K562 (cell line): ENCODE measurements around the gene CDKN2B. TPM values are rescaled to one million over a fixed set of nuclear protein-coding genes. Genes with fewer than 3 reads are reported as not detected.

ENCODE experiments used
- ATAC-seq: fragments of 200-7000 bp; cut with Tn5 transposase; 3 replicates; pipeline ENCODE4 v1.9.1; 2020; ENCODE audit warnings: moderate library complexity
- BruUV-seq: library from RNA; stranded (reverse); fragments of 400-500 nt; replicated peaks from 2 replicates; lab custom pipeline; 2021; lab: Mats Ljungman, UMichigan
- CTCF ChIA-PET: fragments of 300-600 bp; formaldehyde crosslinking; extraction: SDS; loops from one replicate; lab custom pipeline; 2021; ENCODE audit warnings: low intra/inter-chr PET ratio; lab: Yijun Ruan, JAX
- POLR2A ChIA-PET: fragments of 300-600, 350-650 bp; sonication (Branson Sonifier 250); formaldehyde crosslinking; extraction: SDS; loops from one replicate; lab custom pipeline; 2021; ENCODE audit warnings: antibody characterized with exemption, inconsistent platforms; lab: Yijun Ruan, JAX
- DNase-seq, 4 experiments: peaks; one replicate each; pipeline versions ENCODE4 v3.0.0 to v3.0.0-alpha.2; 2011 to 2018; ENCODE audit warnings: low spot score in 3 of 4, mixed read lengths in 3 of 4; ENCODE audit errors: extremely low read depth in 1 of 4
- FAIRE-seq: peaks from 2 replicates; lab custom pipeline; 2011; peaks lifted over from hg19 to GRCh38; lab: Jason Lieb, UNC
- H2AFZ ChIP-seq: 2 replicates; pipeline ENCODE4 v1.6.0; 2011; ENCODE audit warnings: low read depth, low read length, control low read depth, inconsistent platforms
- H3K27ac ChIP-seq: fragments of 200-600 bp; 3 replicates; pipeline ENCODE4 v1.8.0; 2011; ENCODE audit warnings: low read depth, mild to moderate bottlenecking, control low read depth, inconsistent platforms, low read length, moderate library complexity, mixed read lengths; ENCODE audit errors: extremely low read depth
- H3K27me3 ChIP-seq, 2 experiments: fragments of 300-600 bp in 1 of 2; 2 replicates in 1 of 2; 3 replicates in 1 of 2; pipeline versions ENCODE4 v1.6.0 to v1.8.0; 2011; ENCODE audit warnings: inconsistent platforms in 2 of 2, low read length in 2 of 2, mild to moderate bottlenecking in 1 of 2, mixed read lengths in 1 of 2, moderate library complexity in 1 of 2; ENCODE audit not compliant: control insufficient read depth in 2 of 2, insufficient read depth in 2 of 2
- H3K36me3 ChIP-seq: fragments of 300-600 bp; 3 replicates; pipeline ENCODE4 v1.8.0; 2011; ENCODE audit warnings: mild to moderate bottlenecking, low read length, inconsistent platforms; ENCODE audit not compliant: control insufficient read depth, insufficient read depth
- H3K4me1 ChIP-seq, 2 experiments: fragments of 200-600 bp in 1 of 2; replicated peaks in 1 of 2; 2 replicates in 1 of 2; 3 replicates in 1 of 2; pipeline versions ENCODE4 v1.5.1 to v1.8.0; 2011; ENCODE audit warnings: inconsistent platforms in 2 of 2, low read length in 2 of 2, mild to moderate bottlenecking in 1 of 2, mixed read lengths in 1 of 2, moderate library complexity in 1 of 2; ENCODE audit not compliant: control insufficient read depth in 2 of 2, insufficient read depth in 2 of 2
- H3K4me2 ChIP-seq: 2 replicates; pipeline ENCODE4 v1.6.1; 2011; ENCODE audit warnings: low read length, control low read depth, inconsistent platforms, mixed read lengths; ENCODE audit not compliant: insufficient read depth
- H3K4me3 ChIP-seq: fragments of 200-600 bp; sonication (generic), shearing (Covaris generic); 2 replicates; pipeline ENCODE4 v1.5.1; 2016; ENCODE audit warnings: control low read depth, inconsistent platforms
- H3K79me2 ChIP-seq: fragments of 200-600 bp; 3 replicates; pipeline ENCODE4 v1.8.0; 2011; ENCODE audit warnings: low read length, inconsistent platforms; ENCODE audit not compliant: control insufficient read depth, insufficient read depth
- H3K9ac ChIP-seq, 2 experiments: 2 replicates each; pipeline versions ENCODE4 v1.6.0 to v1.6.1; 2011; ENCODE audit warnings: low read depth in 2 of 2, low read length in 2 of 2, control low read depth in 1 of 2, inconsistent platforms in 1 of 2, mild to moderate bottlenecking in 1 of 2, mixed read lengths in 1 of 2; ENCODE audit not compliant: insufficient read depth in 1 of 2
- H3K9me1 ChIP-seq: one replicate; pipeline ENCODE4 v1.6.0; 2011; ENCODE audit warnings: inconsistent platforms, mild to moderate bottlenecking, low read length, moderate library complexity; ENCODE audit not compliant: control insufficient read depth, insufficient read depth
- H3K9me3 ChIP-seq: replicated peaks from 2 replicates; pipeline ENCODE4 v1.5.1; 2011; ENCODE audit warnings: low read depth, low read length, inconsistent platforms; ENCODE audit not compliant: control insufficient read depth, insufficient read depth
- H4K20me1 ChIP-seq: replicated peaks from 2 replicates; pipeline ENCODE4 v1.6.1; 2011; ENCODE audit warnings: low read length, inconsistent platforms, mixed read lengths; ENCODE audit not compliant: control insufficient read depth, insufficient read depth
- SETDB1 ChIP-seq: IDR thresholded peaks from one replicate; pipeline ENCODE4 v1.6.1; 2012; ENCODE audit warnings: low read length, control low read depth, inconsistent platforms
- WGBS: fragments of 100-300 bp; shearing (Covaris generic); methylation state at CpG from one replicate; pipeline ENCODE4 v1.1.6; 2016; ENCODE audit warnings: low coverage, mixed read lengths; ENCODE audit not compliant: insufficient coverage; ENCODE audit errors: missing lambda C conversion rate; 5-methylcytosine and 5-hydroxymethylcytosine counted together
- in situ Hi-C: fragments of 300-500 bp; cut with MboI; formaldehyde crosslinking; loops from 4 replicates; pipeline ENCODE4 v1.15.0; 2018; ENCODE audit warnings: inconsistent platforms, mixed read lengths
- intact Hi-C: fragments of 100-400 bp; cut with micrococcal nuclease; formaldehyde crosslinking; loops from 2 replicates; pipeline ENCODE4 v1.14.2; 2022
- polyA plus RNA-seq, 8 experiments: library from polyadenylated mRNA; depleted of rRNA in 4 of 8; stranded (reverse) in 5 of 8; unstranded in 3 of 8; fragments of >200 nt; fragmentation: Nextera tagmentation in 2 of 8; fragmentation: Illumina TruSeq in 1 of 8; extraction: Ambion mirVana in 2 of 8; extraction: Trizol in 1 of 8; gene quantifications; 2 replicates each; pipeline versions ENCODE4 v1.2.1 to v1.2.3, GENCODE V29; 2011 to 2014; ENCODE audit warnings: inconsistent platforms in 1 of 8, missing spikeins in 1 of 8
- total RNA-seq, 7 experiments: library from RNA; depleted of rRNA in 6 of 7; stranded (reverse); fragments of >200 nt in 6 of 7; fragmentation: Illumina TruSeq in 2 of 7; extraction: Trizol in 2 of 7; gene quantifications; 2 replicates each; pipeline versions ENCODE4 v1.2.1 to v1.2.3, GENCODE V29; 2011 to 2021; ENCODE audit warnings: low replicate concordance in 1 of 7
- TF ChIP-seq, protein P1 (sequence below): fragments of 250-450 bp; sonication (Bioruptor Pico); IDR thresholded peaks from 2 replicates; pipeline ENCODE4 v1.5.0; 2021; ENCODE audit warnings: mild to moderate bottlenecking, moderate library complexity

The CDKN2B gene
- total and polyA plus RNA-seq, 9 of the 15 experiments (the other 6 are each of a cell fraction or from before 2014, with no cell fraction given): not detected

DNA sequence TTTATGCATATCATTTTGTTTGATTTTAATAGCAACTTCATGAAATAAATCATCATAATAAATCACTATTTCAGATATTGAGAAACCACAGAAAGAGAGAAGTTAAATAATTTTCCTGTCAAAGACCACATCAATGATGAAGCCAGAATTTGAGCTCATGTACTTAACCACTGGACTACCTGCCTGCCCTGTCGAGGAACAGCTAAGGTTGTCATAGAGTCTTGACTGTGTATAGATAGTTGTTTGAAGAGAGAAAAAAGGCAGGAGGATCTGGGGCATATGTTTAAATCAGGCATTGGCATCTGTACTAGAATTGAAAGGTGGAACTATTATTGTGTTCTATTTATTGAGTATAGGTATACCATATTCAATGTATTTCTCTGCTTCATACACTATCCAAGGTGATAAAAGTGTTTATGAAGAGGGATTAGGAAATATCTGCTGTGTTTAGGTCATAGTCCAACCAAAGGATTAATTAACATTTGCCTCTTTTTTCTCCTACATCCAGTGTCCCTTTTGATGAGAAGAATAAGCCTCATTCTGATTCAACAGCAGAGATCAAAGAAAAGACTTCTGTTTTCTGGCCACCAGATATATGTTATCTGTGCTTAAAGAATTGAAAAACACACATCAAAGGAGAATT is 37.3 kb upstream of the CDKN2B start:
- in situ Hi-C loops: no loop called here

More for the DNA sequence above, 37.3 kb upstream of the CDKN2B start:
- H3K4me1 ChIP-seq: no peaks in the 10 kb centered on the region
- no peak overlapping the region for H2AFZ ChIP-seq
- POLR2A ChIA-PET: no interaction called here
- ATAC-seq: no peak
- no CpG with 5 or more reads among the region's 1 CpG for WGBS
- TF ChIP-seq, protein P1, sequence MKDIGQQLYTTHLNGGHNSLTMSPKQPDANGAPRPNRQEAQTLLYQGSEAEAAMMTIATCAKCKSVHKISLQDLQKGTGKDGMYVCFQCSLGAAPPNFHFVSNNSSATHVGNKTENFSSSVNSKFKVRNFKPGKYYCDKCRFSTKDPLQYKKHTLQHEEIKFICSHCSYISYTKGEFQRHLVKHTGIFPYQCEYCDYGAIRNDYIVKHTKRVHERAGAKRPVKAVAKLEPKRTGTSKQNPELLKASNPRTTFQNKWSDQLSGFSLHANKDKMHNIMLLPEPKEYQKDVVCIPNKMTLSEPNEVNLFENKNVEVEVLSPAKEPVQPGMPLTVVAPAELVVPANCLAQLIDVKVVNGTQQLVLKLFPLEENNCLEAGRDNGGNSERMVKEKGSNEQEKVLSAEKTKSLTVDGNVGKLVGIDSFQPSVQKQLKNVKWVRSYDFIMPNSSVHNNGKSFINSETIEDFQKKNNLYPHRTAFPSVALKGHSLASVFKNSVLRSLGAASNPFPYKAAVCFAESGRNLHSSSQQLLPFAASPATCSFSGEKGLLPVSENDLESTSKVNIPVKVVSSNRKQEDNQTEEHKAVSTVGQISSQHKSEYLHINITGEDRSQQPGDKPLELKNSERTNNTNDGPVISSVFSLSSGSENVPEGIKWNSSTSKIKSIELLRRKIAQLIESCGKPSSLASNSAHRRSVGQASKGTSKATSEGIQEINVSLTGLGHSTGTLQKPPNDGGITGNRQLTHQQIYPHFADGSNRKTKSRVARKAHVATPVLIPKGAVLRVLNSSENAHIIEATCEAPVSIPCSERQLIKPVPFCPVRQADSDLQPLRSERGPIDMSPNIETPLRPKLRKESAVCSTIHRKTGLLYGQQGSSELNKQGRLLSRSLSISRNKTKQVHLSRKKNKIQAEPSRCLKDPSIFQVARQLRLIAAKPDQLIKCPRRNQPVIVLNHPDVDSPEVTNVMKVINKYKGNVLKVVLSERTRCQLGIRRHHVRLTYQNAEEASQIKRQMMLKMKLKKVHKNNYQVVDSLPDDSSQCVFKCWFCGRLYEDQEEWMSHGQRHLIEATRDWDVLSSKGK: no peak
- no peak for TF ChIP-seq SETDB1
- H3K9me1 ChIP-seq: no peaks in the 10 kb centered on the region
- BruUV-seq: no TSS peak
- H3K9ac ChIP-seq: no peak overlapping the region
- no peaks in the 10 kb centered on the region for H3K79me2 ChIP-seq
- H3K36me3 ChIP-seq: no peaks in the 10 kb centered on the region
- DNase-seq: no peak
- H3K4me3 ChIP-seq: no peak overlapping the region
- CTCF ChIA-PET: no interaction called here
- H4K20me1 ChIP-seq: no peaks in the 10 kb centered on the region
- no peak overlapping the region for H3K27ac ChIP-seq
- H3K4me2 ChIP-seq: no peak overlapping the region
- intact Hi-C loops: no loop called here
- FAIRE-seq: no peak
- no peaks in the 10 kb centered on the region for H3K9me3 ChIP-seq
- no peaks in the 10 kb centered on the region for H3K27me3 ChIP-seq
